ENCODE results near the gene SERGEF.

SERGEF gene

GRCh38 chr11:17838102-17838501 lies 174.7 kb downstream of the SERGEF start:
- no peak overlapping the region for H3K9ac ChIP-seq (ENCODE audit: low read length in 5 of 5)
- H3K36me3 ChIP-seq (ENCODE audit: control insufficient read depth in 5 of 5, insufficient read depth in 5 of 5, low read length in 5 of 5), result no peaks in the 10 kb centered on the region
- no peaks in the 10 kb centered on the region for H3K27me3 ChIP-seq (ENCODE audit: control insufficient read depth in 5 of 5, insufficient read depth in 4 of 5, low read length in 5 of 5)
- H3K27ac ChIP-seq (ENCODE audit: low read depth, low read length), result no peak overlapping the region
- no peaks in the 10 kb centered on the region for H3K4me1 ChIP-seq (ENCODE audit: control insufficient read depth in 5 of 5, insufficient read depth in 5 of 5, low read length in 5 of 5)
- H3K9me3 ChIP-seq (ENCODE audit: control insufficient read depth in 5 of 5, low read length in 5 of 5), result no peaks in the 10 kb centered on the region
- no peak overlapping the region for H3K4me3 ChIP-seq (ENCODE audit: low read depth in 1 of 5, low read length in 5 of 5)

- H3K9me3 ChIP-seq (ENCODE audit: control insufficient read depth in 5 of 5, low read length in 5 of 5), result no peaks in the 10 kb centered on the region
- H3K9ac ChIP-seq (ENCODE audit: low read length in 5 of 5), result no peak overlapping the region
- H3K36me3 ChIP-seq (ENCODE audit: control insufficient read depth in 5 of 5, insufficient read depth in 5 of 5, low read length in 5 of 5), result no peaks in the 10 kb centered on the region
- H3K4me1 ChIP-seq (ENCODE audit: control insufficient read depth in 5 of 5, insufficient read depth in 5 of 5, low read length in 5 of 5), result peaks cover 0 to 15% (median 0%) of the 10 kb centered on the region in 5 donors
- no peaks in the 10 kb centered on the region for H3K27me3 ChIP-seq (ENCODE audit: control insufficient read depth in 5 of 5, insufficient read depth in 4 of 5, low read length in 5 of 5)
- H3K27ac ChIP-seq (ENCODE audit: low read depth, low read length), result no peak overlapping the region
- no peak overlapping the region for H3K4me3 ChIP-seq (ENCODE audit: low read depth in 1 of 5, low read length in 5 of 5)
Observed at GRCh38 chr11:17831883-17832282, 181.0 kb downstream of the SERGEF start.

GRCh38 chr11:17831228-17831627 lies 181.6 kb downstream of the SERGEF start:
- no peaks in the 10 kb centered on the region for H3K36me3 ChIP-seq (ENCODE audit: control insufficient read depth in 5 of 5, insufficient read depth in 5 of 5, low read length in 5 of 5)
- no peaks in the 10 kb centered on the region for H3K9me3 ChIP-seq (ENCODE audit: control insufficient read depth in 5 of 5, low read length in 5 of 5)
- no peaks in the 10 kb centered on the region for H3K27me3 ChIP-seq (ENCODE audit: control insufficient read depth in 5 of 5, insufficient read depth in 4 of 5, low read length in 5 of 5)
- no peak overlapping the region for H3K27ac ChIP-seq (ENCODE audit: low read depth, low read length)
- H3K4me1 ChIP-seq (ENCODE audit: control insufficient read depth in 5 of 5, insufficient read depth in 5 of 5, low read length in 5 of 5), result peaks cover 0 to 15% (median 0%) of the 10 kb centered on the region in 5 donors
- no peak overlapping the region for H3K4me3 ChIP-seq (ENCODE audit: low read depth in 1 of 5, low read length in 5 of 5)
- H3K9ac ChIP-seq (ENCODE audit: low read length in 5 of 5), result no peak overlapping the region

- Histone ChIP-seq H3K9me3 (ENCODE audit: control insufficient read depth in 5 of 5, low read length in 5 of 5) (no peaks in the 10 kb centered on the region), H3K27me3 (ENCODE audit: control insufficient read depth in 5 of 5, insufficient read depth in 4 of 5, low read length in 5 of 5) (no peaks in the 10 kb centered on the region), H3K27ac (ENCODE audit: low read depth, low read length) (no peak overlapping the region), H3K36me3 (ENCODE audit: control insufficient read depth in 5 of 5, insufficient read depth in 5 of 5, low read length in 5 of 5) (no peaks in the 10 kb centered on the region), H3K4me3 (ENCODE audit: low read depth in 1 of 5, low read length in 5 of 5) (no peak overlapping the region), H3K9ac (ENCODE audit: low read length in 5 of 5) (no peak overlapping the region), H3K4me1 (ENCODE audit: control insufficient read depth in 5 of 5, insufficient read depth in 5 of 5, low read length in 5 of 5) (peaks cover 0 to 15% (median 0%) of the 10 kb centered on the region in 5 donors)
Observed at GRCh38 chr11:17828311-17828751, 184.5 kb downstream of the SERGEF start.

- no peaks in the 10 kb centered on the region for H3K36me3 ChIP-seq (ENCODE audit: control insufficient read depth in 5 of 5, insufficient read depth in 5 of 5, low read length in 5 of 5)
- H3K4me1 ChIP-seq (ENCODE audit: control insufficient read depth in 5 of 5, insufficient read depth in 5 of 5, low read length in 5 of 5), result peaks cover 0 to 23% (median 0%) of the 10 kb centered on the region in 5 donors
- no peak overlapping the region for H3K4me3 ChIP-seq (ENCODE audit: low read depth in 1 of 5, low read length in 5 of 5)
- H3K27me3 ChIP-seq (ENCODE audit: control insufficient read depth in 5 of 5, insufficient read depth in 4 of 5, low read length in 5 of 5), result no peaks in the 10 kb centered on the region
- H3K9me3 ChIP-seq (ENCODE audit: control insufficient read depth in 5 of 5, low read length in 5 of 5), result no peaks in the 10 kb centered on the region
- no peak overlapping the region for H3K27ac ChIP-seq (ENCODE audit: low read depth, low read length)
- H3K9ac ChIP-seq (ENCODE audit: low read length in 5 of 5), result no peak overlapping the region
Observed at GRCh38 chr11:17827006-17827405, 185.8 kb downstream of the SERGEF start.

- no peaks in the 10 kb centered on the region for H3K9me3 ChIP-seq (ENCODE audit: control insufficient read depth in 5 of 5, low read length in 5 of 5)
- no peak overlapping the region for H3K4me3 ChIP-seq (ENCODE audit: low read depth in 1 of 5, low read length in 5 of 5)
- H3K27me3 ChIP-seq (ENCODE audit: control insufficient read depth in 5 of 5, insufficient read depth in 4 of 5, low read length in 5 of 5), result no peaks in the 10 kb centered on the region
- H3K9ac ChIP-seq (ENCODE audit: low read length in 5 of 5), result no peak overlapping the region
- no peak overlapping the region for H3K27ac ChIP-seq (ENCODE audit: low read depth, low read length)
- peaks cover 0 to 21% (median 0%) of the 10 kb centered on the region in 5 donors for H3K4me1 ChIP-seq (ENCODE audit: control insufficient read depth in 5 of 5, insufficient read depth in 5 of 5, low read length in 5 of 5)
- no peaks in the 10 kb centered on the region for H3K36me3 ChIP-seq (ENCODE audit: control insufficient read depth in 5 of 5, insufficient read depth in 5 of 5, low read length in 5 of 5)
Observed at GRCh38 chr11:17822401-17822781, 190.5 kb downstream of the SERGEF start.

- Histone ChIP-seq H3K4me1 (ENCODE audit: control insufficient read depth in 5 of 5, insufficient read depth in 5 of 5, low read length in 5 of 5) (peaks cover 0 to 19% (median 0%) of the 10 kb centered on the region in 5 donors), H3K9ac (ENCODE audit: low read length in 5 of 5) (no peak overlapping the region), H3K27me3 (ENCODE audit: control insufficient read depth in 5 of 5, insufficient read depth in 4 of 5, low read length in 5 of 5) (no peaks in the 10 kb centered on the region), H3K27ac (ENCODE audit: low read depth, low read length) (no peak overlapping the region), H3K36me3 (ENCODE audit: control insufficient read depth in 5 of 5, insufficient read depth in 5 of 5, low read length in 5 of 5) (no peaks in the 10 kb centered on the region), H3K4me3 (ENCODE audit: low read depth in 1 of 5, low read length in 5 of 5) (no peak overlapping the region), H3K9me3 (ENCODE audit: control insufficient read depth in 5 of 5, low read length in 5 of 5) (no peaks in the 10 kb centered on the region)
Observed at GRCh38 chr11:17821648-17822400, 191.0 kb downstream of the SERGEF start.

GRCh38 chr11:17816232-17816931 lies 196.5 kb downstream of the SERGEF start:
- H3K4me3 ChIP-seq (ENCODE audit: low read depth in 1 of 5, low read length in 5 of 5), result no peak overlapping the region
- H3K9ac ChIP-seq (ENCODE audit: low read length in 5 of 5), result no peak overlapping the region
- no peaks in the 10 kb centered on the region for H3K9me3 ChIP-seq (ENCODE audit: control insufficient read depth in 5 of 5, low read length in 5 of 5)
- no peak overlapping the region for H3K27ac ChIP-seq (ENCODE audit: low read depth, low read length)
- H3K27me3 ChIP-seq (ENCODE audit: control insufficient read depth in 5 of 5, insufficient read depth in 4 of 5, low read length in 5 of 5), result no peaks in the 10 kb centered on the region
- no peaks in the 10 kb centered on the region for H3K36me3 ChIP-seq (ENCODE audit: control insufficient read depth in 5 of 5, insufficient read depth in 5 of 5, low read length in 5 of 5)
- H3K4me1 ChIP-seq (ENCODE audit: control insufficient read depth in 5 of 5, insufficient read depth in 5 of 5, low read length in 5 of 5), result peaks cover 0 to 25% (median 0%) of the 10 kb centered on the region in 5 donors

GRCh38 chr11:17814546-17814945 lies 198.3 kb downstream of the SERGEF start:
- Histone ChIP-seq H3K36me3 (ENCODE audit: control insufficient read depth in 5 of 5, insufficient read depth in 5 of 5, low read length in 5 of 5) (no peaks in the 10 kb centered on the region), H3K4me3 (ENCODE audit: low read depth in 1 of 5, low read length in 5 of 5) (no peak overlapping the region), H3K27ac (ENCODE audit: low read depth, low read length) (no peak overlapping the region), H3K9me3 (ENCODE audit: control insufficient read depth in 5 of 5, low read length in 5 of 5) (no peaks in the 10 kb centered on the region), H3K9ac (ENCODE audit: low read length in 5 of 5) (no peak overlapping the region), H3K4me1 (ENCODE audit: control insufficient read depth in 5 of 5, insufficient read depth in 5 of 5, low read length in 5 of 5) (peaks cover 0 to 36% (median 0%) of the 10 kb centered on the region in 5 donors), H3K27me3 (ENCODE audit: control insufficient read depth in 5 of 5, insufficient read depth in 4 of 5, low read length in 5 of 5) (no peaks in the 10 kb centered on the region)

GRCh38 chr11:17813391-17814059 lies 199.3 kb downstream of the SERGEF start:
- Histone ChIP-seq H3K4me1 (ENCODE audit: control insufficient read depth in 5 of 5, insufficient read depth in 5 of 5, low read length in 5 of 5) (peaks cover 0 to 36% (median 0%) of the 10 kb centered on the region in 5 donors), H3K36me3 (ENCODE audit: control insufficient read depth in 5 of 5, insufficient read depth in 5 of 5, low read length in 5 of 5) (no peaks in the 10 kb centered on the region), H3K4me3 (ENCODE audit: low read depth in 1 of 5, low read length in 5 of 5) (no peak overlapping the region), H3K9me3 (ENCODE audit: control insufficient read depth in 5 of 5, low read length in 5 of 5) (no peaks in the 10 kb centered on the region), H3K9ac (ENCODE audit: low read length in 5 of 5) (no peak overlapping the region), H3K27ac (ENCODE audit: low read depth, low read length) (no peak overlapping the region), H3K27me3 (ENCODE audit: control insufficient read depth in 5 of 5, insufficient read depth in 4 of 5, low read length in 5 of 5) (no peaks in the 10 kb centered on the region)

Data from subcutaneous abdominal adipose tissue (tissue), 5 donors.